ENCODE data around the gene GRIK3.

GRCh38 chr1:37078866-37079265, 44.6 kb upstream of the GRIK3 start:
- TF ChIP-seq CTCF (conservative IDR thresholded peaks at IDR 0.05; ENCODE audit: low read depth, low read length), result no peak
- no peak for TF ChIP-seq EZH2 (IDR thresholded peaks at IDR 0.05; ENCODE audit: low read length, unreplicated experiment)
- TF ChIP-seq EZH2phosphoT487 (IDR thresholded peaks at IDR 0.05; ENCODE audit: borderline replicate concordance, low read length), result no peak
